ENCODE results near the gene UBAP2L.

DNA sequence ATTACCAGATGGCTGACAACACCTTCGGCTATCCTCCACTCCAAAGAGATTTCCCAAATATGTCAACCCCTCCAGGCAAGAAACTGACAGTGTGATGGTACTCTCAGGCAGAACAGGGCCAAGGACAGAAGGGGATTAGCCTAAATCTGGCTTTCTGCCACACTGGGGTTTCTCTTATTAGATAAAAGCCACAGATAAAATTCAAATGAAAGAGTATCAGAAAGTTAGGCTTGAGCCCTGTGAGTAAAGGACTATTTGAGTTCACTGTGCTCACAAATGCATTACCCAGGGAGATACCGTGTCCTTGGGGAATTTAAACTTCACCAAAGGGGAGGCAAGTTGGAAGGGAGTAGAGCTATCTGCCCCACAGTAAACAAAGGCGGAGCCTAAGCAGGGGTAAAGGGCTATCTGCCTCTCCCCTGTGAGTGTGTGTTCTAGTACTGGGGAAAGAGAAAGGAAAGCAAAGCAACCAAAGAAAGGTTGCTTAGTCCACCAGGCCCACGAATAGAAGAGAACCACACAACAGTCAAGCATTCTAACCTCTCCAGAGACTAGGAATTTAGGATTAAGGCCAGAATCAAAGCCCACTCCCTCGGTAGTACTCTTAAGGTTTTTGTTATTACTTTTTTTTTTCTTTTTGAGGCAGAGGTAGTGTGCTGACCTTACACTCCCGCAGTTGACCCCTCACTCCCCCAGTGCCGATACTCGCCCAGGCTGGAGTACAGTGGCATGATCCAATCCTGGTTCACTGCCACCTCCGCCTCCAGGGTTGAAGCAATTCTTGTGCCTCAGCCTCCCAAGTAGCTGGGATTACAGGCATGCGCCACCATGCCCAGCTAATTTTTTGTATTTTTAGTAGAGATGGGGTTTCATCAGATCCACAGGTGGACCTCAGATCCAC lies 41.6 kb upstream of the UBAP2L start:
- no peak for TF ChIP-seq CTCF (conservative IDR thresholded peaks at IDR 0.05 in 1 of 2, IDR thresholded peaks at IDR 0.05 in 1 of 2; ENCODE audit: low read depth in 1 of 2, low read length in 2 of 2)
- TF ChIP-seq EZH2 (IDR thresholded peaks at IDR 0.05; ENCODE audit: low read length, missing control alignments): no peak
